Nephron (organoid): ENCODE data around the gene KIAA1217.

Source experiments
- H3K27ac Mint-ChIP-seq, 3 experiments: 2 replicates each; pipeline ENCODE4 v1.8.0; 2020; ENCODE audit warnings: mixed read lengths in 3 of 3, mild to moderate bottlenecking in 2 of 3, moderate library complexity in 1 of 3
- H3K27me3 Mint-ChIP-seq: 2 replicates; pipeline ENCODE4 v1.8.0; 2021; ENCODE audit warnings: low read depth, mild to moderate bottlenecking, moderate library complexity, mixed read lengths
- H3K36me3 Mint-ChIP-seq: 2 replicates; pipeline ENCODE4 v1.8.0; 2020; ENCODE audit warnings: low read depth, mixed read lengths
- H3K4me1 Mint-ChIP-seq: 2 replicates; pipeline ENCODE4 v1.8.0; 2020; ENCODE audit warnings: mixed read lengths
- H3K4me3 Mint-ChIP-seq, 3 experiments: 2 replicates each; pipeline ENCODE4 v1.8.0; 2020; ENCODE audit warnings: mild to moderate bottlenecking in 3 of 3, mixed read lengths in 3 of 3, moderate library complexity in 2 of 3
- H3K9me3 Mint-ChIP-seq: 2 replicates; pipeline ENCODE4 v1.8.0; 2020; ENCODE audit warnings: mixed read lengths
- CTCF ChIP-seq, 3 experiments: fragments of 200-600 bp; sonication (generic); IDR thresholded peaks; one replicate each; pipeline ENCODE4 v1.5.0; 2021; ENCODE audit warnings: antibody characterized with exemption in 3 of 3; ENCODE audit not compliant: unreplicated experiment in 3 of 3

KIAA1217 gene

GRCh38 chr10:24448351-24448999 lies 239.5 kb downstream of the KIAA1217 start:
- Mint-ChIP-seq H3K4me3 (no peak overlapping the region), H3K27ac (peak overlapping the region in 2 of 3 experiments; percentile 81 to 88), H3K4me1 (peaks cover 38% of the 10 kb centered on the region), H3K9me3 (no peaks in the 10 kb centered on the region), H3K36me3 (peaks cover 36% of the 10 kb centered on the region), H3K27me3 (no peaks in the 10 kb centered on the region)
- no peak for TF ChIP-seq CTCF (IDR thresholded peaks at IDR 0.05; ENCODE audit: unreplicated experiment in 3 of 3)

GRCh38 chr10:24449321-24449740 lies 240.4 kb downstream of the KIAA1217 start:
- Mint-ChIP-seq H3K4me1 (peaks cover 44% of the 10 kb centered on the region), H3K27me3 (no peaks in the 10 kb centered on the region), H3K27ac (peak overlapping the region; percentile 71 to 88 (median 81)), H3K9me3 (no peaks in the 10 kb centered on the region), H3K4me3 (peak overlapping the region in 1 of 3 experiments; percentile 12), H3K36me3 (peaks cover 31% of the 10 kb centered on the region)
- TF ChIP-seq CTCF (IDR thresholded peaks at IDR 0.05; ENCODE audit: unreplicated experiment in 3 of 3) = no peak

- Mint-ChIP-seq H3K9me3 (no peaks in the 10 kb centered on the region), H3K4me1 (peaks cover 50% of the 10 kb centered on the region), H3K36me3 (peaks cover 26% of the 10 kb centered on the region), H3K4me3 (no peak overlapping the region), H3K27me3 (no peaks in the 10 kb centered on the region), H3K27ac (peak overlapping the region; percentile 71 to 88 (median 81))
- no peak for TF ChIP-seq CTCF (IDR thresholded peaks at IDR 0.05; ENCODE audit: unreplicated experiment in 3 of 3)
Observed at GRCh38 chr10:24449769-24450310, 240.9 kb downstream of the KIAA1217 start.

GRCh38 chr10:24451325-24451820 lies 242.4 kb downstream of the KIAA1217 start:
- Mint-ChIP-seq H3K4me3 (no peak overlapping the region), H3K9me3 (no peaks in the 10 kb centered on the region), H3K27ac (peak overlapping the region; percentile 36 to 61 (median 57)), H3K27me3 (no peaks in the 10 kb centered on the region), H3K4me1 (peaks cover 55% of the 10 kb centered on the region), H3K36me3 (peaks cover 27% of the 10 kb centered on the region)
- no peak for TF ChIP-seq CTCF (IDR thresholded peaks at IDR 0.05; ENCODE audit: unreplicated experiment in 3 of 3)

- Mint-ChIP-seq H3K36me3 (peaks cover 22% of the 10 kb centered on the region), H3K4me1 (peaks cover 55% of the 10 kb centered on the region), H3K27ac (peak overlapping the region in 1 of 3 experiments; percentile 36), H3K27me3 (no peaks in the 10 kb centered on the region), H3K9me3 (no peaks in the 10 kb centered on the region), H3K4me3 (no peak overlapping the region)
- TF ChIP-seq CTCF (IDR thresholded peaks at IDR 0.05; ENCODE audit: unreplicated experiment in 3 of 3) = no peak
Observed at GRCh38 chr10:24452030-24452429, 243.1 kb downstream of the KIAA1217 start.
